AG04449 (cell line): ENCODE data around the gene STAC2.

Experiments
- CTCF ChIA-PET: fragments of 350-600 bp; formaldehyde crosslinking; extraction: SDS; loops from one replicate; lab custom pipeline; 2021; ENCODE audit warnings: antibody characterized with exemption; lab: Yijun Ruan, JAX
- POLR2A ChIA-PET: fragments of 400-600, 350-600 bp; formaldehyde crosslinking; extraction: SDS; loops from one replicate; lab custom pipeline; 2020; ENCODE audit warnings: antibody characterized with exemption, inconsistent platforms; lab: Yijun Ruan, JAX
- DNase-seq: peaks from one replicate; pipeline ENCODE4 v3.0.0-alpha.2; 2010; ENCODE audit warnings: low read depth, low spot score
- H3K4me3 ChIP-seq: 2 replicates; pipeline ENCODE4 v1.5.1; 2011; ENCODE audit warnings: low read depth, mild to moderate bottlenecking, control low read depth, low read length
- TF ChIP-seq, protein P1 (sequence below): IDR thresholded peaks from one replicate; pipeline ENCODE4 v1.5.1; 2011; ENCODE audit warnings: mild to moderate bottlenecking, moderate library complexity, low read length, control low read depth, inconsistent platforms; ENCODE audit not compliant: insufficient read depth; ENCODE audit errors: missing control alignments

The STAC2 gene

DNA sequence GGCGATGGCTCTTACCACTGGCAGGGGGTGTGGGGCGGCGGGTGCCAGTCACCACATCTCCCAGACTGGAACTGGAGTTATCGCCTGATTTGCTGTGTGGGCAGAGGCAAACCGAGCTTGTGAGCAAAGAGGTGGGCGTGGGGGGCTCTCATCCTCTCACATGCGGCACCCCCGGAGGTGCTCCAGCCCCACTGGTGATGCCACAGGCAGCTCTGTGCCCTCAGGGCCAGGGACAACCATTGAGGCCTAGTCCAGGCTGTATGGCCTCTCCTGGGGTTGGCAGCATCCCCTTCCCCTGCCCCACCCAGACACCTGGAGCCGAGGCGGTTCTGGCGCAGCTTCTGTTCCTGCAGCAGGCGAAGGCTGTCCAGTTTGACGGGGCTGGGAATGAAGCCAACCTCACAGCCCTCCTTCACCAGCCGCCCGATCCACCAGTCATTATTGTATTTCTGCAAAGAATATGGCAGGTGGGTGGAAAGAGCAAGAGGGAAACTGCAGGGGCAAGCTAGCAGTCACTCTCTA, 39.2 kb downstream of the STAC2 start:
- ChIA-PET POLR2A (interaction anchor here (0.8 kb wide), 1 partner anchor 13 kb away, joined by 3 read pairs; no protein-coding TSS in a partner anchor), CTCF (interaction anchor here (1.1 to 2.2 kb wide), 4 partner anchors 9 to 50 kb away, joined by 4 to 27 read pairs (median 10); no protein-coding TSS in a partner anchor)
- DNase-seq, result no peak
- H3K4me3 ChIP-seq, result no peak overlapping the region
- TF ChIP-seq, protein P1, sequence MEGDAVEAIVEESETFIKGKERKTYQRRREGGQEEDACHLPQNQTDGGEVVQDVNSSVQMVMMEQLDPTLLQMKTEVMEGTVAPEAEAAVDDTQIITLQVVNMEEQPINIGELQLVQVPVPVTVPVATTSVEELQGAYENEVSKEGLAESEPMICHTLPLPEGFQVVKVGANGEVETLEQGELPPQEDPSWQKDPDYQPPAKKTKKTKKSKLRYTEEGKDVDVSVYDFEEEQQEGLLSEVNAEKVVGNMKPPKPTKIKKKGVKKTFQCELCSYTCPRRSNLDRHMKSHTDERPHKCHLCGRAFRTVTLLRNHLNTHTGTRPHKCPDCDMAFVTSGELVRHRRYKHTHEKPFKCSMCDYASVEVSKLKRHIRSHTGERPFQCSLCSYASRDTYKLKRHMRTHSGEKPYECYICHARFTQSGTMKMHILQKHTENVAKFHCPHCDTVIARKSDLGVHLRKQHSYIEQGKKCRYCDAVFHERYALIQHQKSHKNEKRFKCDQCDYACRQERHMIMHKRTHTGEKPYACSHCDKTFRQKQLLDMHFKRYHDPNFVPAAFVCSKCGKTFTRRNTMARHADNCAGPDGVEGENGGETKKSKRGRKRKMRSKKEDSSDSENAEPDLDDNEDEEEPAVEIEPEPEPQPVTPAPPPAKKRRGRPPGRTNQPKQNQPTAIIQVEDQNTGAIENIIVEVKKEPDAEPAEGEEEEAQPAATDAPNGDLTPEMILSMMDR, result no peak

DNA sequence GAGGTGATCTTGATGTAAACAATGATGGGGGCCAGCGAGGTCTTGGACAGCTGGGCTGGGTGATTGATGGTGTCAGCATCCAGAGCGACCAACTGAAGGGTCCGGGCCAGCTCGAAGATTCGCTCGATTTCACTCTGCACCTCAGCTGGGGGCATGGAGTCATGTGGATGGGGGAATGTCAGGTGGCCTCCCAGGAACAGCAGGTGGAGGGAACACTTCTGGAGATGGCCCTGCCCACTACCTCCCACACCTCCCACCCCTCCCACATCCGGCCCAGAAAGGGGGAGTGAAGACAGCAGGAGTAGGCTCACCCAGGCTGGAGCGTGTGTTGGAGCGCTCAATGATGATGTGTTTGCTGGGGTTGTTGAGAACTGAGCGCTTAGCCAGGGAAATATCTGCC, 42.0 kb downstream of the STAC2 start:
- ChIA-PET CTCF (interaction anchor here (1.0 to 2.2 kb wide), 5 partner anchors 9 to 201 kb away, joined by 3 to 27 read pairs (median 7); no protein-coding TSS in a partner anchor), POLR2A (no interaction called here)
- no peak overlapping the region for H3K4me3 ChIP-seq
- TF ChIP-seq, protein P1, result no peak
- no peak for DNase-seq

DNA sequence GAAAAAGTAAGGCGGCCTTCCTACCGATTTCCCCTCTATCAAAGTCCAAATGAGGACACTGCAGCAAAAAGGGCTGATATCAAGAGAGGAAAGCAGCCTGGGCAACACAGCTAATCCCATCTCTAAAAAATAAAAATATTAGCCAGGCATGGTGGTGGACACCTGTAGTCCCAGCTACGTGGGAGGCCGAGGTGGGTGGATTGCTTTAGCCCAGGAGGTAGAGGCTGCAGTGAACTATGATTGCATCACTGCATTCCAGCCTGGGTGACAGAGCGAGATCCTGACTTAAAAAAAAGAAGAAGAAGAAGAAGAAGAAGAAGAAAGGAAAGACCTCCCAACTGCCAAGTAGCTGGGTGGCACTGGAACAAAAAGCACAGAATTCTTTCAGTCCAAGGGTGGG, 42.7 kb downstream of the STAC2 start:
- POLR2A ChIA-PET, result no interaction called here
- H3K4me3 ChIP-seq, result no peak overlapping the region
- TF ChIP-seq, protein P1, result no peak
- no peak for DNase-seq
- CTCF ChIA-PET, result interaction anchor here (1.0 to 2.2 kb wide), 7 partner anchors 9 to 200 kb away, joined by 3 to 27 read pairs (median 6); no protein-coding TSS in a partner anchor

DNA sequence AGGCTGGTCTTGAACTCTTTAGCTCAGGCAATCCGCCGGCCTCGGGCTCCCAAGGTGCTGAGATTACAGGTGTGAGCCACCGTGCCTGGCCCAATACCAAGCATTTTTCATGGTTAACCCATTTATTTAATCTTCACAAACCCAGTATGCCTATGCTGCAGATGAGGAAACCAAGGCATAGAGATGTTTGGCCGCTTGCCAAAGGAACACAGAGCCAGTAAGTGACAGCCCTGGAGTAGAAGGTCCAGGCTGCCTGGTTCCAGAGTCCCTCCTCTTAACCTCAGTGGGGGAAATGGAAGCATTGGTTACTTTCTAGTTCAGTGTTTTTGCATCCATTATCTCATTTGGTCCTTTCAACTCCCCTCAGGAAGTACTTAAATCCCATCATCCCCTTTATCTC, 44.4 kb downstream of the STAC2 start:
- POLR2A ChIA-PET, result no interaction called here

DNA sequence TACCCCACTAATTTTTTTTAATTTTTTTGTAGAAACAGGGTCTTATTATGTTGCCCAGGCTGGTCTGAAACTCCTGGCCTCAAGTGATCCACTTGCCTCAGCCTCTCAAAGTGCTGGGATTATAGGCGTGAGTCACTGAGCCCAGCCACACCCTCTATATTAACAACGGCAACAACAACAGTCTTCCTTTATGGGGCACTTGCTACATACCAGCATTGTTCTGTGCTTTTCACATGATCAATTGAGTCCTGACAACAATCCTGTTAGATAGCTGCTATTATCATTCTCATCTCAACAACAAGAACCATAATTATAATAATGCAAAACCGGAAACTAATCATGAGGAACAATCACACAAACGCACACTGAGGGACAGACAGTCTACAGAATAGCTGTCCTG, 47.2 kb downstream of the STAC2 start:
- no peak for DNase-seq
- POLR2A ChIA-PET, result no interaction called here
- H3K4me3 ChIP-seq, result no peak overlapping the region
- TF ChIP-seq, protein P1, result no peak
- CTCF ChIA-PET, result interaction anchor here (2.2 to 7.5 kb wide), 4 partner anchors 9 to 195 kb away, joined by 8 to 208 read pairs (median 43); partner anchors contain the start of gene ARL5C

More for the DNA sequence above, 44.4 kb downstream of the STAC2 start:
- no peak for DNase-seq
- CTCF ChIA-PET, result interaction anchor here (0.9 kb wide), 1 partner anchor 16 kb away, joined by 4 read pairs; the partner anchor contains the start of gene ARL5C
- TF ChIP-seq, protein P1, result no peak
- no peak overlapping the region for H3K4me3 ChIP-seq

DNA sequence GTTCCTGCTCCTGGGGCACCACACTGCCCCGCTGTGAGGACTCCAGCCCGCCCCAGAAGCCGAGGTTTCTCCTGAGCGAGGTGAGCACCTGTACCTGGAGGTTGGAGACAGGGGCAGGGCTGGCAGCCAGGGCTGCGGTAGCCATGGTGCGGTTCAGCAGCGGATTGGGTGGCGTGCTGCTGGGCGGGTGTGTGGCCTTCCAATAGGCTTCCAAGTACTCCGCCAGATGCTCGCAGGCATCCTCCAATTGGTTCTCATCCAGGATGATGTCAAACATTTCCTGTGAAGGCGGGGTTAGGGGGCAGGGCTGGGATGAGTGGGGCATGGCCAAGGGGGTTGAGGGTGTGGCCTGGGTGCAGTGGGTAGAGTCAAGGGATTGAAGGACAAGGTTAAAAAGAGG, 48.5 kb downstream of the STAC2 start:
- H3K4me3 ChIP-seq, result no peak overlapping the region
- ChIA-PET POLR2A (no interaction called here), CTCF (interaction anchor here (2.6 to 7.5 kb wide), 5 partner anchors 9 to 196 kb away, joined by 10 to 208 read pairs (median 76); partner anchors contain the start of gene ARL5C)
- no peak for DNase-seq
- TF ChIP-seq, protein P1, result no peak
